HG02588 (cell line): ENCODE measurements around the gene ATP5ME.
A peak's percentile ranks its signal among the peaks of the same experiment; 100 is the strongest.
"Not testable (repeated sequence)": the region's sequence is repeated elsewhere in the genome, so short reads cannot be mapped to it uniquely, and the experiment has no call there.

Experiments
- ATAC-seq: cut with Tn5 transposase; IDR thresholded peaks from one replicate; pipeline ENCODE4 v1.9.1; 2021; ENCODE audit warnings: mild to moderate bottlenecking, moderate library complexity; ENCODE audit not compliant: unreplicated experiment

Gene ATP5ME

DNA sequence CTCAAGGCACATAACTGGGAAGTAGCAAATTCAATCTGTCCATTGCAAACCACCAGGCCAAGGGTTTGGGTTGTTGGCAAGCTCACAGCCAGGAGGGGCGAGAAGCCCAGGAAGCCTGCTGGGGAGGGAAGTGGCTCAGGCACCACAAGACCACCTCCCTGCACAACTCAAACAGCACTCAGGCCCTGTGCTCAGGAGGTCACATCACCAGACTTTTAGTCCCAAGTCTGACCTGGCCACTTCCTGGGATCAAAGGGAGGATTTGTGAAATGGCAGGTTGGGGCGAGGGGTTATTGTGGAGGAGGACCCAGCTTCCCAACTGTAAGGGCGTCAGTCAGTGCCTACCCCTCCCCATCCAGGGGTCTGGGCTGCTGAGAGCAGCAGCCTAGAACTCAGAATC is 2.3 kb downstream of the ATP5ME start:
- ATAC-seq = no peak

- ATAC-seq = not testable (repeated sequence)
Measured at GRCh38 chr4:669806-670559, 4.1 kb downstream of the ATP5ME start.

- ATAC-seq = not testable (repeated sequence)
Measured at GRCh38 chr4:668219-668618, 5.9 kb downstream of the ATP5ME start.

DNA sequence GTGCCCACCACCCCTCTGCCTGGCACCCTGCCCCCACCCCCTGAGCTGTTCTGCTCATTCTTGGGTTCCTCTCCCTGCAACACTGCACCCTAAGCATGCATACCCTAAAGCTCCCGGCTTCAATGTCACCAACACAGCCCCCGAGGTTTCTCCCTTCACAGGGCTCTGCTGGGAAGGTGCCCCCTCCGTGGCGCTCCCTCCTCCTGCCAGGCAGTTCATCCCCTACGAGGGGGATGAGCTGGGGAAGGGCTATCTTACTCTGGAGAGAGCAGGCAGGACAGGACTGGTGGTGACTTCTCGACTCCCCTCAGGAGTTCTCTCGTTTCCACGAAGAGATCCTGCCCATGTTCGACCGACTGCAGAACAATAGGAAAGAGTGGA is 6.5 kb downstream of the ATP5ME start:
- ATAC-seq = no peak

DNA sequence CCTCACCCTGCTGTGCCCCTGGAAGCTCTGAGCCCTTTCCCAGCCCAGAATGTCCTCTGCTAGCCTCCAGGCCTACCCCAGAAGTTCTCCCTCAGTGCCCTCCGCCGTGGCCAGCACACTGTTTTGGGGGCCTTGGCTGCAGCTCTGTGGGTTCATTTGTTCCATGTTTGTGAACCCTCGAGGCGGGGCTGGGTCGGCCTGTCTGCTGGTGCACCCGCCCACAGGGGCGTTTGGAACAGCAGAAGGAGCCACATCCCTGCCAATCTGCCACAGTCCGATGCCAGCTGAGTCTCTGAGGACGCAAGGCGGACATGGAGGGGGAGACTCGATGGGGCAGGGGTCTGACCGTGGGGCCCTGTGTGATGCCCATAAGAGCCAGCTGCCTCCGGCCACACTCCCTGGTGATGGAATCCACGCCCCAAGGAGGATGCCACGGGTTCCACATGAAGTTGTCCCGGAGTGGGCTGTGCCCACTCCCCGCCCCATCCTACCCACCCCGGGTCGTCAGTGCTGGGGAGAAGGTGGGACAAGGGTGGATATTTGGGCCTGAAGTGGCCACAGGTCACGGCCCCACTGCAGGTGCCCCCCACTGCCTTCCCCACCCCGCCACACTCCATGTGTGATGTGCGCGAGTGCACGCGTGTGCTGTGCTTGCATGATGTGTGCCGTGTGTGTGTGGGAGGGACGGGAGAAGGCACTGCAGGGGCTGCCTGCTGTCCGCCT is 7.1 kb downstream of the ATP5ME start:
- ATAC-seq = no peak

DNA sequence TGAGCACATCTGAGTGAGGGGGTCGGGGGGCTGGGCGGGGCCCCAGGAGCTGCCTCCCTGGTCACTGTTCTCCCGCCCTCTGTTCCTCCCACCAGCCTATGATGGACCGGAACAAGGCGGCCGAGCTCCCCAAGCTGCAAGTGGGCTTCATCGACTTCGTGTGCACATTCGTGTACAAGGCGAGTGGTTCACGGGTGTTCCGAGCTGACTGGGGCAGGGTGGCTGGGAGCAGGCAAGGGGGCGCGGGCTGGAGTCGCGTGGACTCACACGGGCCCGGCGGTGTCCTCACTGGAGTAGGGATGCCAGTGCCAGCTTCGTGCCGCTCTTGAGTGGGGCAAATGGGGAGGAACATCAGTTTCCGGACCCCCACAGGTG is 7.7 kb downstream of the ATP5ME start:
- no peak for ATAC-seq

DNA sequence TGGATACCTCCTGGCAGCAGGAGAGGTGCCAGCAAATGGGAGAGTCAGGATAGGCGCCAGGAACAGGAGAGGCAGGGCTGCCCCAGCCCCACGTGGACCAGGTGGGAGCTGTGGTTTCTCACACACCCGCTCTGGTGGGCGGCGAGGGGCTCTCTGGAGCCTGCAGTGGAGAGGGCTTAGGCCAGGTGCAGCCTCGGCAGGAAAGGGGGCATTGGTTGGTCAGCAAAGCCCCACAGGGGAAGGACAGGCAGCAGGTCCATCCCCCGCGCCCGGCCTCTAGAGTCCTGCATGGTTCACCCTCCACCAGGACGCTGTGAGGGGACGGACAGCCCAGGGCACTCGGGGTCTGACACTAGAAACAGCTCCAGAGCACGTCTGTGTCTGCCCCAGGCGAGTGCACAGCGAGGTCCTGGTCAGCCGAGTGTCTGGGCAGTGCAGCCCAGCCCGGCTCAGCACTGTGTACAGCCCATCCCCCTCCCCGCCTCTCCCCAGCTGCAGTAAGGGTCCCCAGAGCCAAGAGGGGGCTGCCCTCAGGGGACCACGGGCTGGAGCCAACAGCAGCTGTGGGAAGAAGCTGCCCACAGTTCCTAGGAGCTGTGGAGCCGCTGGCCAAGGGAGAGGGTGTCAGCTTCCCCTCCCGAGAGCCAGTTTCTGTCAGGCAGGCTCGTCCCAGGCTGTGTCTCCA is 8.2 kb downstream of the ATP5ME start:
- ATAC-seq = no peak

DNA sequence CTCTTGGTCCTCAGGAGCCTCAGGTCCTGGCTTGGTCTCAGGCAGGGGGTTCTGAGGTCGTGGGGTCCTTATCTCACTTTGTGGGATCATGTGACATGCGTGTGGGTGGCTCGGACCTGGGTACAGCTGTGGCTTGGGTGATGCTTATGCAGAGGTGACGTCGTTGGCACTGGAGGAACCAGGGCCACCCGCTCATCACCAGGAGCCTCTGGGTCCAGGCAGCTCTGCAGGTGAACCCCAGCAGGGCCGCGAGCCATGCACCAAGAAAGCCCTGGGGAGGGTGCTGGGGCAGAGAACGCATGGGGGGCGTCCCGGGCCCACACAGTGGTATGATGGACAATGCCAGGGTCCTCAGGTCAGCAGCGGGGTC is 8.7 kb downstream of the ATP5ME start:
- no peak for ATAC-seq

GRCh38 chr4:664713-665231 is 9.3 kb downstream of the ATP5ME start:
- ATAC-seq = no peak

DNA sequence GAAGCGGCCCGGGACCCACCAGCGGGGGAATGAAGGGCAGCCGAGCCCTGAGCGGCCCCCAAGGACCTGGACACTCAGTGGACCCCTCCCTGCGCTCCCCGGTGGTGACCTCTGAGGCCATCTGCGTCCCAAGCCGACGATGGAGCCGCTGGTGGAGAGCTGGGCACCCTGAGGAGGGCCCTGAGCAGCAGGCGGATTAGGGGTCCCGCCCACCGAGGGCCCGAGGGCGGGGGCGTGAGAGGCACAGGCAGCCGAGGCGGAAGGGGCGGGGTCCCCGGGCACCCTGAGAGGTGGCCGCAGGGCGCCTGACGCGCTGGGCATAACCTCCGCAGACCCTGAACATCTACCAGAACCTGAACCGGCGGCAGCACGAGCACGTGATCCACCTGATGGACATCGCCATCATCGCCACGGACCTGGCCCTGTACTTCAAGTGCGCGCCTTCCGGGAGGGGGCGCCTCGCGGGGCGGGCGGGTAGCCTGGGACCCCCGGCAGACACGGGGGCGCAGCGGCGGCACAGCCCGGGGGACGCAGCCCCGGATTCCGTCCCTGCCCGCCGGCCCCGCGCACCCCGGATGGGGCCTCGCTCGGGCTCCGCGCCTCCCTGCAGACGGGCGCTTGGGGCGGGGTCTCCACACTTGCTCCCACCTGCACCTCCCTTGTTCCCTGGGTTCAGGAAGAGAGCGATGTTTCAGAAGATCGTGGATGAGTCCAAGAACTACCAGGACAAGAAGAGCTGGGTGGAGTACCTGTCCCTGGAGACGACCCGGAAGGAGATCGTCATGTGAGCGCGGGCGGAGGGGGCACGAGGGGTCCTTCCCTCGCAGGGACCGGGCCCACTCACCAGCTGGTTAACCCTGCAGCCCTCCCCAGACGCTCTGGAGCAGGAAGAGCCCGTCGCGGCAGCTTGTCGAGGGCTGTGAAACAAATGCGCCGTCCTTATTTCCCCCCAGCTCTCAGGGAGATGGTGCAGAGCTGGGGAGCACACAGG is 10.3 kb downstream of the ATP5ME start:
- peak; percentile 53 for ATAC-seq

- no peak for ATAC-seq
Measured at GRCh38 chr4:663046-663437, 11.0 kb downstream of the ATP5ME start.

DNA sequence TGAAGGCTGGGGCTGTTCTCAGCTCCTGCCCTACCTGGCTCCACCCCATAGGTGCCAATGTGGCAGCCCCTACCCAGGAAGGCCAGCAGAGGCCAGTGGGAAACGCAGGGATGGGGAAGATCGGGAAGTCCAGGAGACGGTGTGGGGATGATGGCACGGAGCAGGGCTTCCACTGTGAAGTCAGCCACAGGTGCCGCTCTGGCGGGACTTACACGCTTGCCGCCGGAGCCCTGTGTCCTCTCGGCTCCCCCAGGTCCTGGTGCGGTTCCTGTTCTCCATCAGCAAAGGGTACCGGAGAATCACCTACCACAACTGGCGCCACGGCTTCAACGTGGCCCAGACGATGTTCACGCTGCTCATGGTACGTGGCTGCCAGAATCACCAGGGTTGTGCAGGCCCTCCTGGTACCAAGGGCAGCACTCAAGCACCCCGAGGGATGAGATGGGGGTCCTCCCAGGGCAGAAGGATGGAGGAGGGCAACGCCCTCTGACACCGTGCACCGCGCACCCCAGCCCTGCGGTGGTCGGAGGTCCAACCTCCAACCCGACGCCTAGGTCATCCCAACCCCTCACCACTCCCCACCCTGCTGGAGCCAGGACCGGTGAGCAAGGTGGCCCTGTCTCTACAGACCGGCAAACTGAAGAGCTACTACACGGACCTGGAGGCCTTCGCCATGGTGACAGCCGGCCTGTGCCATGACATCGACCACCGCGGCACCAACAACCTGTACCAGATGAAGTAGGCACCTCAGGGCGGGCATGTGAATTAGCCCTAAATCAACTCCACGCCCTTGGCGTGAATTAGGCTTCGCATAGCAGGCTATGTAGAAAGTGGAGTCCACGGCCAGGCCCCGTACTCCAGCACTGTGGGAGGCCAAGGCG is 12.0 kb downstream of the ATP5ME start:
- ATAC-seq = no peak

- ATAC-seq = no peak
Measured at GRCh38 chr4:661231-661630, 12.8 kb downstream of the ATP5ME start.

DNA sequence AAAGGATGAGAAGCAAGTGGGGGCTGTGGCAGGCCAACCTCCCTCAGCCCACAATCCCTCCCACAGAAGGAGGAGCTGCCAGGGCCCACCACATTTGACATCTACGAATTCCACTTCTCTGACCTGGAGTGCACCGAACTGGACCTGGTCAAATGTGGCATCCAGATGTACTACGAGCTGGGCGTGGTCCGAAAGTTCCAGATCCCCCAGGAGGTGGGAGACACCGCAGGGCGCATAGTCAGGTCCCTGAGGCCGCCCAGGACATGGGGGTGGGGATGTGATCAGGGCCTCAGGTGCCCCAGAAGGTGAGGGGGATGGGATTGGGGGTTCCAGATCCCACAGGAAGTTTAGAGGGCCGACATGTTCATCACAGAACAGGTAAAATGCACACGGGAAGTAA is 13.7 kb downstream of the ATP5ME start:
- no peak for ATAC-seq

DNA sequence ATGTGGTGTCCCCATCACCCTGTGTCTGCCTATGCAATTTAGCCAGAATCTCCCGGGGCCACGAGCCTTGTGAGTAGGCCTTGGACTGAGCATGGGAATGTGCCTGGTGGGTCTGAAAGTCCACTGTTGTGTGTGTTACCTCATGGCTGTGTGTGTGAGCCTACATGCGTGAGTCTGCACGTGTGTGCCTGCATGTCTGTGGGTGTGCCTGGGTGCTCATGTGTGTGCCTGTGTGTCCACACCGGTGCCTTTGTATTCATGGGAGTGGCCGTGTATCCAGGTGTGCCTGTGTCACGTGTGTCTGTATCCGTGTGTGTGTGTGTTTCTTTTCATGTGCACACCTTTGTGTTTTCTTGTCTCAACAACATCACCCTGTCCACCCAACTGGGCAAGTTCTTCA is 14.2 kb downstream of the ATP5ME start:
- ATAC-seq = no peak

DNA sequence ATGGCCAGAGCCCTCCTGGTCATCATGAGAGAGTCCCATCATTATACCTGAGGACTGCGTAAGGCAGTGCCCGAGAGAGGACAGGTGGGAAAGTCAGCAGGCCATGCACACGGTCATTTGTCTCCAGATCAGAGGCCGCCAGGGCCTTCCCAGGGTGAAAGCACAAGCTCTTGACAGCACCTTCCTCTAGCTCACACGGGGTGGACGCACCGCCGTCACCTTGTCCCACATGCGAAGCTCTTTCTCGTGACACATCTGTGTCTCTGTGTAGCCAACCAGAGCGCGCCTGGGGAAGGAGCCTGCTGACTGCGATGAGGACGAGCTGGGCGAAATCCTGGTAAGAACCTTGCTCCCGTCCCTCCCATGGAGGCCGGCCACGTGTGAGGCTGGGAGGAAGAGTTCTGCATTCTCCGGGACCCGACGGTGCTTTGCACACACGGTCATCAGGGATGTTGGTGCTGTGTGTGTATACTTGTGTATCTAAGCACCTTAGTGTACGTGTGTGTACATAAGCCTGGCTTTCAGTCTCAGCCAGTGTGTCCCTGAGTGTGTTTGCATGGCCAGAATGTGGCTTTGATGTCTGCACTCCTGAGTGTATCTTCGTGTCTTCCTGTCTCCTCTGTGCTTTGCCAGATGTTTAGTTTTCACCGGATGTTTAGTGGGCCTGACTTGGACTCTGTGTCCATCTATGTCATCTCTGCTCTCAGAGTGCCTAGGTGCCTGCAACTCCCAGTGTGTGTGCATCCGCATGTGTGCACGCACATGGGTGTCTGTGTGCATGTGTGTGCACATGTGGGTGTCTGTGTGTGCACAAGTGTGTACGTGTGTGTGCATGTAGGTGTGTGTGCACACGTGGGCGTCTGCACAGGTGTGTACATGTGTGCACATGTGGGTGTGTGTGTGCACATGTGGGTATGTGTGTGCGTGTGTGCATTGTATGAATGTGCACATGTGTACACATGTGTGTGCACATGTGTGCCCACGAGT is 15.1 kb downstream of the ATP5ME start:
- ATAC-seq = no peak

DNA sequence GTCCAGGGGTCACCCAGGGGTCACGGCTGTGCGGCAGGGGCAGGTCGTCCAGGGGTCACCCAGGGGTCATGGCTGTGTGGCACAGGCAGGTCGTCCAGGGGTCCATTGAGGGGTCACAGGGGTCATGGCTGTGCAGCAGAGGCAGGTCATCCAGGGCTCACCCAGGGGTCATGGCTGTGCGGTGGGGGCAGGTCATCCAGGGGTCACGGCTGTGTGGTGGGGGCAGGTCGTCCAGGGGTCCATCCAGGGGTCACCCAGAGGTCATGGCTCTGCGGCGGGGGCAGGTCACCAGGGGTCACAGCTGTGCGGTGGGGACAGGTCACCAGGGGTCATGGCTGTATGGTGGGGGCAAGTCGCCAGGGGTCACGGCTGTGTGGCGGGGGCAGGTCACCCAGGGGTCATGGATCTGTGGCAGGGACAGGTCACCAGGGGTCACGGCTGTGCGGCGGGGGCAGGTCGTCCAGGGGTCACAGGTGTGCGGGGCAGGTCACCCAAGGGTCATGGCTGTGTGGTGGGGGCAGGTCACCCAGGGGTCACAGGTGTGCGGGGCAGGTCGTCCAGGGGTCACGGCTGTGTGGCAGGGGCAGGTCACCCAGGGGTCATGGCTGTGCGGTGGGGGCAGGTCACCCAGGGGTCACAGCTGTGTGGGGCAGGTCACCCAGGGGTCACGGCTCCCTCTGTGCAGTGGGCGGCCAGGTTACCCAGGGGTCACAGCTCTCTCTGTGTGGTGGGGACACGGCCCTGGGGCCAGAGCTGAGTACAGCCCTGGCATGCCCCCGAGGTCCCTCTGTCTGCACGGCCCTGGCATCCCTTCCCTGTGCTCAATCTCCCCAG is 16.0 kb downstream of the ATP5ME start:
- no peak for ATAC-seq
